GM18909 (cell line): Measurements from ENCODE around the gene ADCYAP1R1.

Experiments
- ATAC-seq: cut with Tn5 transposase; IDR thresholded peaks from one replicate; pipeline ENCODE4 v1.9.1; 2021; ENCODE audit warnings: mild to moderate bottlenecking; ENCODE audit not compliant: unreplicated experiment, poor library complexity

ADCYAP1R1 gene

GRCh38 chr7:31033674-31034300, 18.3 kb upstream of the ADCYAP1R1 start:
- no peak for ATAC-seq

GRCh38 chr7:31036924-31037323, 15.2 kb upstream of the ADCYAP1R1 start:
- no peak for ATAC-seq

- ATAC-seq: no peak
Observed at GRCh38 chr7:31043051-31043471, 9.0 kb upstream of the ADCYAP1R1 start.

- no peak for ATAC-seq
Observed at GRCh38 chr7:31044529-31044928, 7.6 kb upstream of the ADCYAP1R1 start.

- no peak for ATAC-seq
Observed at GRCh38 chr7:31046723-31047122, 5.4 kb upstream of the ADCYAP1R1 start.

- ATAC-seq: no peak
Observed at GRCh38 chr7:31047313-31048146, 4.6 kb upstream of the ADCYAP1R1 start.

- ATAC-seq: no peak
Observed at GRCh38 chr7:31049005-31049765, 2.9 kb upstream of the ADCYAP1R1 start.

GRCh38 chr7:31052487-31052840, 356 bp downstream of the ADCYAP1R1 start:
- no peak for ATAC-seq

GRCh38 chr7:31052841-31053601, 913 bp downstream of the ADCYAP1R1 start:
- ATAC-seq: no peak

- no peak for ATAC-seq
Observed at GRCh38 chr7:31053986-31054385, 1.9 kb downstream of the ADCYAP1R1 start.

GRCh38 chr7:31054608-31055278, 2.6 kb downstream of the ADCYAP1R1 start:
- ATAC-seq: no peak

GRCh38 chr7:31055471-31055870, 3.4 kb downstream of the ADCYAP1R1 start:
- no peak for ATAC-seq

GRCh38 chr7:31056775-31057346, 4.8 kb downstream of the ADCYAP1R1 start:
- no peak for ATAC-seq

GRCh38 chr7:31058122-31058521, 6.0 kb downstream of the ADCYAP1R1 start:
- ATAC-seq: no peak

GRCh38 chr7:31058688-31059087, 6.6 kb downstream of the ADCYAP1R1 start:
- ATAC-seq: no peak

GRCh38 chr7:31059551-31059950, 7.4 kb downstream of the ADCYAP1R1 start:
- ATAC-seq: no peak

- no peak for ATAC-seq
Observed at GRCh38 chr7:31061185-31061584, 9.1 kb downstream of the ADCYAP1R1 start.

GRCh38 chr7:31062746-31063435, 10.8 kb downstream of the ADCYAP1R1 start:
- no peak for ATAC-seq

- ATAC-seq: no peak
Observed at GRCh38 chr7:31065021-31065593, 13.0 kb downstream of the ADCYAP1R1 start.
